H9 (cell line): ENCODE measurements around the gene IMMP2L. TPM values are rescaled to one million over a fixed set of nuclear protein-coding genes. Genes with fewer than 3 reads are reported as not detected.

Experiments
- DNase-seq: peaks from one replicate; pipeline ENCODE4 v3.0.0-alpha.2; 2017
- H2AFZ ChIP-seq: one replicate; pipeline ENCODE4 v1.6.1; 2013; ENCODE audit warnings: mild to moderate bottlenecking, low read length, control low read depth, moderate library complexity
- H2AK5ac ChIP-seq: 2 replicates; pipeline ENCODE4 v1.6.1; 2013; ENCODE audit warnings: low read length, control low read depth, mixed read lengths; ENCODE audit not compliant: insufficient read length
- H2BK120ac ChIP-seq: one replicate; pipeline ENCODE4 v1.6.1; 2013; ENCODE audit warnings: low read depth, mild to moderate bottlenecking, low read length, control low read depth, inconsistent platforms; ENCODE audit not compliant: poor library complexity, severe bottlenecking
- H2BK12ac ChIP-seq: 2 replicates; pipeline ENCODE4 v1.6.1; 2013; ENCODE audit warnings: low read length, control low read depth, mixed read lengths, low read depth; ENCODE audit not compliant: insufficient read length
- H2BK15ac ChIP-seq: 2 replicates; pipeline ENCODE4 v1.6.1; 2013; ENCODE audit warnings: low read depth, low read length, control low read depth
- H2BK20ac ChIP-seq: one replicate; pipeline ENCODE4 v1.6.1; 2013; ENCODE audit warnings: low read depth, mild to moderate bottlenecking, low read length, control low read depth, inconsistent platforms; ENCODE audit not compliant: poor library complexity, severe bottlenecking
- H2BK5ac ChIP-seq: 2 replicates; pipeline ENCODE4 v1.6.1; 2013; ENCODE audit warnings: low read length, control low read depth, mixed read lengths; ENCODE audit not compliant: insufficient read length
- H3K14ac ChIP-seq: 2 replicates; pipeline ENCODE4 v1.6.1; 2013; ENCODE audit warnings: low read length, control low read depth; ENCODE audit not compliant: insufficient read depth
- H3K18ac ChIP-seq: 2 replicates; pipeline ENCODE4 v1.6.1; 2013; ENCODE audit warnings: low read depth, mild to moderate bottlenecking, mixed read lengths, low read length, control low read depth; ENCODE audit not compliant: insufficient read length
- H3K23ac ChIP-seq: 2 replicates; pipeline ENCODE4 v1.6.1; 2013; ENCODE audit warnings: low read length, control low read depth, mixed read lengths, low read depth; ENCODE audit not compliant: insufficient read length
- H3K23me2 ChIP-seq: 2 replicates; pipeline ENCODE4 v1.6.1; 2013; ENCODE audit warnings: low read depth, mild to moderate bottlenecking, mixed read lengths, low read length, control low read depth; ENCODE audit not compliant: insufficient read length, poor library complexity, severe bottlenecking
- H3K27ac ChIP-seq: 2 replicates; pipeline ENCODE4 v1.5.1; 2013; ENCODE audit warnings: low read length, control low read depth, mixed read lengths, low read depth; ENCODE audit not compliant: insufficient read length
- H3K27me3 ChIP-seq: 2 replicates; pipeline ENCODE4 v1.6.1; 2013; ENCODE audit warnings: low read length, control low read depth, inconsistent platforms; ENCODE audit not compliant: insufficient read depth
- H3K4ac ChIP-seq: 2 replicates; pipeline ENCODE4 v1.6.1; 2013; ENCODE audit warnings: low read depth, mild to moderate bottlenecking, control low read depth, inconsistent platforms, low read length, moderate library complexity
- H3K4me1 ChIP-seq: 2 replicates; pipeline ENCODE4 v1.6.1; 2013; ENCODE audit warnings: low read length, control low read depth, inconsistent platforms; ENCODE audit not compliant: insufficient read depth
- H3K4me2 ChIP-seq: 2 replicates; pipeline ENCODE4 v1.6.1; 2013; ENCODE audit warnings: low read length, control low read depth, mixed read lengths; ENCODE audit not compliant: insufficient read length, insufficient read depth
- H3K56ac ChIP-seq: 2 replicates; pipeline ENCODE4 v1.6.1; 2013; ENCODE audit warnings: low read depth, mild to moderate bottlenecking, mixed read lengths, low read length, control low read depth; ENCODE audit not compliant: insufficient read length
- H3K79me1 ChIP-seq: 2 replicates; pipeline ENCODE4 v1.6.1; 2013; ENCODE audit warnings: low read depth, mild to moderate bottlenecking, moderate library complexity, low read length, control low read depth, inconsistent platforms; ENCODE audit not compliant: insufficient read depth, poor library complexity, severe bottlenecking
- H3K79me2 ChIP-seq: 2 replicates; pipeline ENCODE4 v1.6.1; 2013; ENCODE audit warnings: low read length, control low read depth, inconsistent platforms; ENCODE audit not compliant: insufficient read depth
- H3K9ac ChIP-seq: 2 replicates; pipeline ENCODE4 v1.6.1; 2013; ENCODE audit warnings: low read length, control low read depth, mixed read lengths; ENCODE audit not compliant: insufficient read length; ENCODE audit errors: extremely low read depth
- H3K9me3 ChIP-seq: one replicate; pipeline ENCODE4 v1.6.1; 2013; ENCODE audit warnings: low read depth, low read length, inconsistent platforms; ENCODE audit not compliant: control insufficient read depth
- H3T11ph ChIP-seq: one replicate; pipeline ENCODE4 v1.6.1; 2013; ENCODE audit warnings: mild to moderate bottlenecking, low read length, control low read depth, inconsistent platforms
- H4K20me1 ChIP-seq: one replicate; pipeline ENCODE4 v1.6.1; 2013; ENCODE audit not compliant: control insufficient read depth, insufficient read length, insufficient read depth
- H4K5ac ChIP-seq: 2 replicates; pipeline ENCODE4 v1.6.1; 2013; ENCODE audit warnings: low read depth, mild to moderate bottlenecking, mixed read lengths, low read length, control low read depth; ENCODE audit not compliant: insufficient read length
- H4K8ac ChIP-seq: replicated peaks from 2 replicates; pipeline ENCODE4 v1.6.1; 2013; ENCODE audit warnings: low read length, control low read depth, mixed read lengths, low read depth; ENCODE audit not compliant: insufficient read length
- H4K91ac ChIP-seq: 2 replicates; pipeline ENCODE4 v1.6.1; 2013; ENCODE audit warnings: low read depth, mild to moderate bottlenecking, moderate library complexity, mixed read lengths, low read length, control low read depth; ENCODE audit not compliant: insufficient read length
- H3K27ac Mint-ChIP-seq, 3 experiments: 2 replicates in 2 of 3; 3 replicates in 1 of 3; pipeline ENCODE4 v1.8.0; 2020 to 2021; ENCODE audit warnings: mixed read lengths in 3 of 3, mild to moderate bottlenecking in 1 of 3, moderate library complexity in 1 of 3
- H3K27me3 Mint-ChIP-seq: 2 replicates; pipeline ENCODE4 v1.8.0; 2021; ENCODE audit warnings: low read depth, mild to moderate bottlenecking, moderate library complexity, mixed read lengths
- H3K36me3 Mint-ChIP-seq, 3 experiments: 2 replicates in 2 of 3; 3 replicates in 1 of 3; pipeline ENCODE4 v1.8.0; 2020 to 2021; ENCODE audit warnings: low read depth in 3 of 3, mixed read lengths in 3 of 3; ENCODE audit not compliant: insufficient read depth in 1 of 3
- H3K4me1 Mint-ChIP-seq, 2 experiments: 2 replicates each; pipeline ENCODE4 v1.8.0; 2020; ENCODE audit warnings: mixed read lengths in 2 of 2
- H3K4me3 Mint-ChIP-seq, 2 experiments: 2 replicates in 1 of 2; 3 replicates in 1 of 2; pipeline ENCODE4 v1.8.0; 2020 to 2021; ENCODE audit warnings: mild to moderate bottlenecking in 2 of 2, mixed read lengths in 2 of 2, moderate library complexity in 1 of 2
- H3K9me3 Mint-ChIP-seq, 2 experiments: 2 replicates in 1 of 2; 3 replicates in 1 of 2; pipeline ENCODE4 v1.8.0; 2020; ENCODE audit warnings: mild to moderate bottlenecking in 2 of 2, mixed read lengths in 2 of 2, moderate library complexity in 1 of 2
- CTCF ChIP-seq: fragments of 200-600 bp; sonication (generic); conservative IDR thresholded peaks from 3 replicates; pipeline ENCODE4 v1.8.0; 2021; ENCODE audit warnings: antibody characterized with exemption, mild to moderate bottlenecking
- WGBS: extraction: QIAGEN DNeasy Blood & Tissue Kit; methylation state at CpG from one replicate; pipeline ENCODE4 v1.1.7; 2013; ENCODE audit warnings: missing lambda C conversion rate, low lambda C conversion rate, mixed read lengths; ENCODE audit not compliant: insufficient read length; ENCODE audit errors: extremely low coverage; 5-methylcytosine and 5-hydroxymethylcytosine counted together
- total RNA-seq: library from RNA; stranded (reverse); gene quantifications from 2 replicates; pipeline ENCODE4 v1.2.1, GENCODE V29; 2021

The IMMP2L gene
- total RNA-seq, 1 experiment from 2014 or later = 14.7 TPM

- no peak for TF ChIP-seq CTCF
- no peaks in the 10 kb centered on the region for H3K27me3 Mint-ChIP-seq
- no peak overlapping the region for H3K9ac ChIP-seq
- no peaks in the 10 kb centered on the region for H3K27me3 ChIP-seq
- H3K27ac ChIP-seq = no peak overlapping the region
- H3K23me2 ChIP-seq = no peaks in the 10 kb centered on the region
- H2BK5ac ChIP-seq = no peak overlapping the region
- no peaks in the 10 kb centered on the region for H3K9me3 ChIP-seq
- no peak overlapping the region for H2BK12ac ChIP-seq
- no peaks in the 10 kb centered on the region for H3K79me1 ChIP-seq
- H2BK120ac ChIP-seq = no peak overlapping the region
- H3K4ac ChIP-seq = no peak overlapping the region
- H3K23ac ChIP-seq = no peak overlapping the region
- no peaks in the 10 kb centered on the region for H4K20me1 ChIP-seq
- no peak overlapping the region for H2AFZ ChIP-seq
- H3K4me1 Mint-ChIP-seq = peaks cover 5 to 10% of the 10 kb centered on the region in 2 experiments
- H3K18ac ChIP-seq = no peak overlapping the region
- no peak overlapping the region for H4K91ac ChIP-seq
- H3K14ac ChIP-seq = no peak overlapping the region
- no peaks in the 10 kb centered on the region for H3K36me3 Mint-ChIP-seq
- no peak overlapping the region for H4K5ac ChIP-seq
- no peak overlapping the region for H3T11ph ChIP-seq
- no peak overlapping the region for H3K27ac Mint-ChIP-seq
- no peak overlapping the region for H4K8ac ChIP-seq
- no peak overlapping the region for H2BK15ac ChIP-seq
- no peak overlapping the region for H3K56ac ChIP-seq
- no peak overlapping the region for H2AK5ac ChIP-seq
- H3K79me2 ChIP-seq = no peaks in the 10 kb centered on the region
- H3K4me2 ChIP-seq = no peak overlapping the region
- no peak overlapping the region for H2BK20ac ChIP-seq
- H3K9me3 Mint-ChIP-seq = no peaks in the 10 kb centered on the region
- no peak overlapping the region for H3K4me3 Mint-ChIP-seq
- DNase-seq = no peak
- H3K4me1 ChIP-seq = no peaks in the 10 kb centered on the region
- WGBS = no CpG with 5 or more reads among the region's 3 CpGs
Measured at GRCh38 chr7:111531993-111532392, 30.3 kb downstream of the IMMP2L start.
